GM12872 (cell line): ENCODE measurements around the gene PALLD.

Source experiments
- CTCF ChIP-seq: IDR thresholded peaks from 3 replicates; pipeline ENCODE4 v1.5.1; 2011; ENCODE audit warnings: low read depth, mild to moderate bottlenecking, low read length, moderate library complexity; ENCODE audit not compliant: insufficient read depth

The PALLD gene

GRCh38 chr4:168664242-168664891, 167.5 kb downstream of the PALLD start:
- TF ChIP-seq CTCF: no peak

GRCh38 chr4:168666531-168666930, 169.7 kb downstream of the PALLD start:
- no peak for TF ChIP-seq CTCF

GRCh38 chr4:168667376-168667775, 170.5 kb downstream of the PALLD start:
- no peak for TF ChIP-seq CTCF

- no peak for TF ChIP-seq CTCF
Observed at GRCh38 chr4:168667921-168668320, 171.1 kb downstream of the PALLD start.

- no peak for TF ChIP-seq CTCF
Observed at GRCh38 chr4:168673476-168673875, 176.6 kb downstream of the PALLD start.

- no peak for TF ChIP-seq CTCF
Observed at GRCh38 chr4:168674077-168674747, 177.4 kb downstream of the PALLD start.

GRCh38 chr4:168674866-168675265, 178.0 kb downstream of the PALLD start:
- no peak for TF ChIP-seq CTCF
